K562 (cell line): ENCODE results near the gene TULP4. TPM values are rescaled to one million over a fixed set of nuclear protein-coding genes. Genes with fewer than 3 reads are reported as not detected.
A peak's percentile ranks its signal among the peaks of the same experiment; 100 is the strongest.

ENCODE experiments used
- ASH1L ChIP-seq: fragments of 450-650 bp; IDR thresholded peaks from 2 replicates; pipeline ENCODE4 v1.6.1; 2018; ENCODE audit warnings: borderline replicate concordance, mild to moderate bottlenecking, low read depth; ENCODE audit not compliant: partially characterized antibody
- CHD1 ChIP-seq: fragments of 200-600 bp; sonication (generic); IDR thresholded peaks from one replicate; pipeline ENCODE4 v1.6.1; 2012; ENCODE audit warnings: mild to moderate bottlenecking, moderate library complexity, low read length, inconsistent platforms
- GATAD2B ChIP-seq: fragments of 450-650 bp; IDR thresholded peaks from 2 replicates; pipeline ENCODE4 v1.6.1; 2017; ENCODE audit warnings: mild to moderate bottlenecking, borderline replicate concordance
- KLF10 ChIP-seq: fragments of 250-450 bp; sonication (Bioruptor Pico); IDR thresholded peaks from 2 replicates; pipeline ENCODE4 v1.6.1; 2021; ENCODE audit warnings: matching md5 sums
- MLLT1 ChIP-seq, 2 experiments: fragments of 450-650 bp; IDR thresholded peaks; 2 replicates each; pipeline ENCODE4 v1.6.1; 2016
- MYC ChIP-seq, 2 experiments: fragments of 250-450 bp in 1 of 2; sonication (Bioruptor Pico) in 1 of 2; IDR thresholded peaks; 2 replicates each; pipeline versions ENCODE4 v1.5.1 to v1.6.1; 2012 to 2021; ENCODE audit warnings: low read depth in 2 of 2, borderline replicate concordance in 1 of 2, improper control_type of control experiment in 1 of 2, low read length in 1 of 2, mild to moderate bottlenecking in 1 of 2, moderate library complexity in 1 of 2
- OTX1 ChIP-seq: fragments of 450-650 bp; formaldehyde crosslinking; IDR thresholded peaks from 2 replicates; pipeline ENCODE4 v1.4.0; 2022; ENCODE audit warnings: mild to moderate bottlenecking
- RREB1 ChIP-seq: fragments of 250-450 bp; sonication (Bioruptor Pico); IDR thresholded peaks from 2 replicates; pipeline ENCODE4 v1.4.0; 2020
- SIN3A ChIP-seq, 2 experiments: fragments of 150-350 bp in 1 of 2; IDR thresholded peaks; 2 replicates each; pipeline ENCODE4 v1.6.1; 2011 to 2016; ENCODE audit warnings: borderline replicate concordance in 2 of 2, low read depth in 2 of 2, low read length in 2 of 2, mild to moderate bottlenecking in 2 of 2, moderate library complexity in 2 of 2; ENCODE audit not compliant: control insufficient read depth in 1 of 2
- SLC30A9 ChIP-seq: fragments of 250-450 bp; sonication (Bioruptor Pico); IDR thresholded peaks from 2 replicates; pipeline ENCODE4 v1.8.0; 2022; ENCODE audit warnings: mild to moderate bottlenecking, moderate library complexity
- SP1 ChIP-seq: sonication (generic); formaldehyde crosslinking; IDR thresholded peaks from 2 replicates; pipeline ENCODE4 v1.8.1; 2022; ENCODE audit warnings: mild to moderate bottlenecking, missing genetic modification reagents
- SRF ChIP-seq, 2 experiments: fragments of 250-450, 450-650 bp in 1 of 2; sonication (Bioruptor Pico) in 1 of 2; sonication (generic) in 1 of 2; formaldehyde crosslinking; IDR thresholded peaks; 2 replicates each; pipeline versions ENCODE4 v1.5.0 to v1.5.1; 2020 to 2022; ENCODE audit warnings: mild to moderate bottlenecking in 1 of 2, missing genetic modification reagents in 1 of 2
- UBTF ChIP-seq, 2 experiments: IDR thresholded peaks; 2 replicates each; pipeline ENCODE4 v1.6.1; 2012; ENCODE audit warnings: improper control_type of control experiment in 2 of 2, low read depth in 2 of 2, low read length in 2 of 2, borderline replicate concordance in 1 of 2
- XRCC4 ChIP-seq: IDR thresholded peaks from one replicate; pipeline ENCODE4 v1.6.1; 2011; ENCODE audit not compliant: insufficient read depth, insufficient read length; ENCODE audit errors: extremely low read depth
- ZNF311 ChIP-seq: fragments of 250-450 bp; sonication (Bioruptor Pico); IDR thresholded peaks from 2 replicates; pipeline ENCODE4 v1.4.0; 2020; ENCODE audit warnings: mild to moderate bottlenecking, moderate library complexity
- ZNF785 ChIP-seq: fragments of 250-450 bp; sonication (Bioruptor Pico); IDR thresholded peaks from 2 replicates; pipeline ENCODE4 v1.4.0; 2020; ENCODE audit warnings: mild to moderate bottlenecking
- polyA plus RNA-seq, 8 experiments: library from polyadenylated mRNA; depleted of rRNA in 4 of 8; stranded (reverse) in 5 of 8; unstranded in 3 of 8; fragments of >200 nt; fragmentation: Nextera tagmentation in 2 of 8; fragmentation: Illumina TruSeq in 1 of 8; extraction: Ambion mirVana in 2 of 8; extraction: Trizol in 1 of 8; gene quantifications; 2 replicates each; pipeline versions ENCODE4 v1.2.1 to v1.2.3, GENCODE V29; 2011 to 2014; ENCODE audit warnings: inconsistent platforms in 1 of 8, missing spikeins in 1 of 8
- total RNA-seq, 7 experiments: library from RNA; depleted of rRNA in 6 of 7; stranded (reverse); fragments of >200 nt in 6 of 7; fragmentation: Illumina TruSeq in 2 of 7; extraction: Trizol in 2 of 7; gene quantifications; 2 replicates each; pipeline versions ENCODE4 v1.2.1 to v1.2.3, GENCODE V29; 2011 to 2021; ENCODE audit warnings: low replicate concordance in 1 of 7

Gene TULP4
- total and polyA plus RNA-seq, 9 of the 15 experiments (the other 6 are each of a cell fraction or from before 2014, with no cell fraction given): 1.2 to 50.4 (median 11.0) TPM

GRCh38 chr6:158560836-158561320 is 248.6 kb downstream of the TULP4 start (continued):
- TF ChIP-seq UBTF (IDR thresholded peaks at IDR 0.05; ENCODE audit: borderline replicate concordance in 1 of 2, low read depth in 2 of 2, low read length in 2 of 2) (peak; percentile 28 to 56; a peak in 1 of 4 replicates), SRF (CRISPR knock-in tag; IDR thresholded peaks at IDR 0.05) (no peak), GATAD2B (no peak), CHD1 (peak; percentile 28), ZNF311 (CRISPR knock-in tag) (no peak), XRCC4 (no peak), ASH1L (no peak), MLLT1 (IDR thresholded peaks at IDR 0.05) (0 out of 4 replicates have a peak, but pooled peaks of 1 of the 2 experiments have one; percentile 6), KLF10 (no peak), SP1 (CRISPR knock-in tag) (0 out of 2 replicates have a peak, but pooled peaks have one; percentile 11), RREB1 (CRISPR knock-in tag) (no peak), MYC (IDR thresholded peaks at IDR 0.05; ENCODE audit: low read depth, low read length) (no peak), MYC (CRISPR knock-in tag; IDR thresholded peaks at IDR 0.05; ENCODE audit: borderline replicate concordance, low read depth) (0 out of 2 replicates have a peak, but pooled peaks have one; percentile 46), OTX1 (no peak), ZNF785 (CRISPR knock-in tag) (no peak), SIN3A (IDR thresholded peaks at IDR 0.05; ENCODE audit: borderline replicate concordance in 2 of 2, control insufficient read depth in 1 of 2, low read depth in 2 of 2, low read length in 2 of 2) (peak in 1 of 2 experiments; percentile 57; a peak in 1 of 4 replicates), SLC30A9 (no peak)
